ENCODE measurements around the gene UNC13C.

UNC13C gene

GRCh38 chr15:54289590-54290136, 311.4 kb downstream of the UNC13C start:
- no peak for DNase-seq (ENCODE audit: low read depth in 1 of 2, low spot score in 1 of 2)
- TF ChIP-seq CTCF (IDR thresholded peaks at IDR 0.05; ENCODE audit: insufficient read depth, low read length) (no peak), GABPA (IDR thresholded peaks at IDR 0.05; ENCODE audit: low read depth) (no peak), REST (IDR thresholded peaks at IDR 0.05; ENCODE audit: insufficient replicate concordance, low read depth) (no peak), POLR2AphosphoS5 (IDR thresholded peaks at IDR 0.05; ENCODE audit: low read depth) (no peak), SPI1 (IDR thresholded peaks at IDR 0.05; ENCODE audit: borderline replicate concordance, low read depth) (no peak)
- H3K27ac ChIP-seq (replicated peaks), result no peak overlapping the region
- no peak overlapping the region for H3K4me3 ChIP-seq (replicated peaks; ENCODE audit: insufficient read depth, low read length)
- H3K27me3 ChIP-seq (ENCODE audit: insufficient read depth, poor library complexity, severe bottlenecking), result no peaks in the 10 kb centered on the region

- TF ChIP-seq SPI1 (IDR thresholded peaks at IDR 0.05; ENCODE audit: borderline replicate concordance, low read depth), result no peak
- TF ChIP-seq REST (IDR thresholded peaks at IDR 0.05; ENCODE audit: insufficient replicate concordance, low read depth), result no peak
- Histone ChIP-seq H3K27ac (replicated peaks) (no peak overlapping the region), H3K4me3 (replicated peaks; ENCODE audit: insufficient read depth, low read length) (no peak overlapping the region), H3K27me3 (ENCODE audit: insufficient read depth, poor library complexity, severe bottlenecking) (no peaks in the 10 kb centered on the region)
- DNase-seq (ENCODE audit: low read depth in 1 of 2, low spot score in 1 of 2), result no peak
Measured at GRCh38 chr15:54298396-54298795, 320.2 kb downstream of the UNC13C start.

GRCh38 chr15:54304321-54304720, 326.1 kb downstream of the UNC13C start:
- DNase-seq (ENCODE audit: low read depth in 1 of 2, low spot score in 1 of 2), result no peak
- H3K27me3 ChIP-seq (ENCODE audit: insufficient read depth, poor library complexity, severe bottlenecking), result no peaks in the 10 kb centered on the region
- TF ChIP-seq REST (IDR thresholded peaks at IDR 0.05; ENCODE audit: insufficient replicate concordance, low read depth), result no peak
- no peak for TF ChIP-seq POLR2AphosphoS5 (IDR thresholded peaks at IDR 0.05; ENCODE audit: low read depth)
- no peak for TF ChIP-seq SPI1 (IDR thresholded peaks at IDR 0.05; ENCODE audit: borderline replicate concordance, low read depth)
- TF ChIP-seq CTCF (IDR thresholded peaks at IDR 0.05; ENCODE audit: insufficient read depth, low read length), result no peak
- TF ChIP-seq GABPA (IDR thresholded peaks at IDR 0.05; ENCODE audit: low read depth), result no peak
- no peak overlapping the region for H3K27ac ChIP-seq (replicated peaks)
- H3K4me3 ChIP-seq (replicated peaks; ENCODE audit: insufficient read depth, low read length), result no peak overlapping the region
